ENCODE results near the gene SERPINB12.

SERPINB12 gene, protein sequence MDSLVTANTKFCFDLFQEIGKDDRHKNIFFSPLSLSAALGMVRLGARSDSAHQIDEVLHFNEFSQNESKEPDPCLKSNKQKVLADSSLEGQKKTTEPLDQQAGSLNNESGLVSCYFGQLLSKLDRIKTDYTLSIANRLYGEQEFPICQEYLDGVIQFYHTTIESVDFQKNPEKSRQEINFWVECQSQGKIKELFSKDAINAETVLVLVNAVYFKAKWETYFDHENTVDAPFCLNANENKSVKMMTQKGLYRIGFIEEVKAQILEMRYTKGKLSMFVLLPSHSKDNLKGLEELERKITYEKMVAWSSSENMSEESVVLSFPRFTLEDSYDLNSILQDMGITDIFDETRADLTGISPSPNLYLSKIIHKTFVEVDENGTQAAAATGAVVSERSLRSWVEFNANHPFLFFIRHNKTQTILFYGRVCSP

DNA sequence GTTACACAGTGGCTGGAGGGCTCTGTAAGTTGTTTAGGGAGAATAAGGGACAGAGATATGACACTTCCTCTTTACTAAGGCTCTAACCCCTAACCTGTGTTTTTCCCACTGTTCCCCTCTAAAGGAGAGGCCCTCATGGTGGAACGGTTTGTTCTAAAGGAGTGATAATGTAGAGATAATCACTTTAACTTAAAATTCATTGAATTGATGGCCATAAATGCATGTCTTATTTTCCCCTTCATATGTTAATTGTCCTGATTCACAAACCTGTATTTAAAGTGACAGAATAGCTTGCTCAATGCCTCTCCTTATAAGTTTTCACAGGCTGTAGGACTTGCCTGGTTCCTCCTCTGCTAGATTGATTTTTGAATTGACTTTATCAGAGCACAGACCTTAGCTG is at the start of gene SERPINB12:
TSS of gene SERPINB12 (plus strand) at position 301 of the 400 bp plus-strand sequence. CDS start 13,791 bp downstream, outside the sequence.
- DNase-seq (ENCODE audit: low spot score), result no peak

- no peak for DNase-seq (ENCODE audit: low spot score)
Measured at GRCh38 chr18:63492851-63493250, 49.3 kb upstream of the SERPINB12 start.

- DNase-seq (ENCODE audit: low spot score), result no peak
Measured at GRCh38 chr18:63495675-63496074, 46.5 kb upstream of the SERPINB12 start.

- peak; percentile 67 for DNase-seq (ENCODE audit: low spot score)
Measured at GRCh38 chr18:63505566-63506335, 36.4 kb upstream of the SERPINB12 start.

GRCh38 chr18:63506336-63506646 is 35.9 kb upstream of the SERPINB12 start:
- no peak for DNase-seq (ENCODE audit: low spot score)

DNA sequence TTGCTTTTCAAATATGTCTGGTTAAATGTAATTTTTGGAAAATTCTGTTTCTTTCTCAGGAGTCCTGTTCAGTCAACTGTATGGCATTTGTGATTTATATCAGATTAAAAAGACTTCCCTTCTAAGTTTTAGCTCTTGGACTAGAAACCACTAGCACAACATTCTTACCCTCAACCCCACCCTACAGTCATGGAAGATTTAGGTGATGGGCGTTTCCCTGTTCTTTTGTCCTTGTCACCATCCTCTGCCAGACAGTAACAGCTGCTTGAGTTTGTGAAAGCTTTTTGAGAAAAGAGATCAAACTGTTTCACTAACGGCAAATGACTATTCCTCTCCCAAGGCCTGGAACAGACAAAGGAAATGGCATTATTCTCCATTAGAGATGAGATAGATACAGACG is 33.6 kb upstream of the SERPINB12 start:
- DNase-seq (ENCODE audit: low spot score), result no peak

GRCh38 chr18:63511285-63511684 is 30.9 kb upstream of the SERPINB12 start:
- no peak for DNase-seq (ENCODE audit: low spot score)

DNA sequence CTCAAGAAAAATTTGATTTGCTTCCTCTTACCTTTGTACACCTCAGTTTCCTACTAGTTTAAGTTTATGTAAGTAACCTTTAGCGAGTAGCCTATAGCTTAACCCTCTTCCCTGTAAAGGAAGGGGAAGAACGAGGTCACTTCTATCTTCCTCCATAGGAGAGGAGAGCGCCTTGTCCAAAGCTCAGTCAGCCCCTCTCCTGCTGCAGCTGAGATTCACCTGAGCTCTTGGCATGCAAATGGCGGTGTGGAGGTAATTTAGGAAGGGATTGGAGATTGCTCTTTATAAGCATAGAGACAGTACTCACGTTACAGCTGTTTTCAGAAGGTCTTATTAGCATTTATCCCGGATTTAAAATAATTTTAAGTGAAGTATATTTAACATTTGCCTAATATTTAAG is 27.8 kb upstream of the SERPINB12 start:
- DNase-seq (ENCODE audit: low spot score), result no peak

DNA sequence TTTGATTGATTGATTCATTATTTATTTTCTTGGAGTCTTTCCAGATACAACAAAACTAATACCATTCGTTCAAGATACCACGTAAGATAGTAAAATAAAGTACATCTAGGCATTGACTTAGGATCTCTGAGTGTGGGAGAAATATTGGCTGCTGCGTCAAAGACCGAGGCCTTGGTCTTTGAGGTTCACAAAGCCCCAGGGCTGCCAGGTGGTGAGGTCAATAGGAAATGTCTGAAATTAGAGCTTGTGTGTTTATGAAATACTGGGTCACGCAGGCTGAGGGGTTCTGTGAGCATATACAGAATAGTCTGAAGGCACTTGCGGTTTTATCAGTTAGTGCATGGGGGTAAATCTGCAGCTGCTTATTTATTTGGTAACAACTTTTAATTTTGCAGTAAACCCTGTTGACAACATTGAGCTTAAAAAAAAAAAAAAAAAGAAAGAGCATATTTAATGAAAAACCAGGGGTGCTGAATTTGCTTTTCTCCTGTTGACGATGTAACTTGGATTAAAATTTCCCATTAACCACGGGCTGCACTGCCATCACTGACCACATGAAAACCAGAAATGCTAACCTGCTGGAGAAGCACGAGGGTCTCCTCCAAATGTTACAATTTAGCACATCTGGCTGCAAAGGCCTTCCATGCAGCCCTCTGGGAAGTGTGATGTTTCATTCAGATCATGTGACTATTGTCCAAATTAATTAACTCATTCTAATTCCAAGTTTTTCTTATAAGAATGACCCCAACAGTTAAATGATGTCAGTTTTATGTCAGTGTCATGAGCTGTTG is 27.1 kb upstream of the SERPINB12 start:
- peak; percentile 24 for DNase-seq (ENCODE audit: low spot score)

GRCh38 chr18:63515801-63516200 is 26.4 kb upstream of the SERPINB12 start:
- no peak for DNase-seq (ENCODE audit: low spot score)

DNA sequence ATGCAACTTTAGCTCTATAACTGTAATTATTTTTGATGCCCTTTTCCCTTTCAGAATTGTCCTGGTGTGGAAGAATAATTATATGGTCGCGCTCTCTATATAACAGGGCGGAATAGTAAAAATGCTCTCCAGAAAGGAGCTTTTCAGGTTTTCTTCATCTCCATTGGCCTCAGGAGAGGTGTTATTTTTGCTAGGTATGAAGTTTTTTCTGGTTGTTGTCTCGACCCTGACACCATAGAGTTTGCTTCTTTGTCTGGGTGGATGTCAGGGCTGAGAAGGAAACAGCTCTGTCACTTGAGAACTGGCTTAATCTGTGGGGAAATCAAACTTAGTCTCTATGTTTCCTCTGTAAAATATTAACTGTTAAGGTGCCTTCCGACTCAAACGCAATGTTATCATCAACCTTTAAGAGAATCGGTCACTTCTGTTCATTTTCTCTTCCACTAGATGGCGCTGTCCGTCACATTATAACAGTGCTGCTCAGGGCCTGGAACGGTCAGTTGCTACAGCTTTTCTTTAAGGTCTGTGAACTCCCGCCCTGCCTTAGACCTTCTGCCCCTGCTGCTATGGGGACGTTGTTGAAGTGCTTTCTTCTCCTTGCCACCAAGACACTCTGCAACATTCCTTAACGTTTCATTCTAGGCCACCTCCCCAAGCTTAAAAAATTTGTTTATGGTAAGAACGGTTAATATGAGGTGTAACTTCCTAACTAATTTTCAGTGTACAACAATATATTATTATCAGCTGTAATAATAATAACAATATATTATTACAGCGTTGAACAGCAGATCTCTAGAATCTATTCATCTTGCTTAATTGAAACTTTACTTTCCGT is 23.8 kb upstream of the SERPINB12 start:
- peak; percentile 88 for DNase-seq (ENCODE audit: low spot score)

GRCh38 chr18:63520053-63520685 is 22.0 kb upstream of the SERPINB12 start:
- no peak for DNase-seq (ENCODE audit: low spot score)

GRCh38 chr18:63523660-63524059 is 18.5 kb upstream of the SERPINB12 start:
- no peak for DNase-seq (ENCODE audit: low spot score)

GRCh38 chr18:63527251-63527650 is 14.9 kb upstream of the SERPINB12 start:
- DNase-seq (ENCODE audit: low spot score), result no peak

DNA sequence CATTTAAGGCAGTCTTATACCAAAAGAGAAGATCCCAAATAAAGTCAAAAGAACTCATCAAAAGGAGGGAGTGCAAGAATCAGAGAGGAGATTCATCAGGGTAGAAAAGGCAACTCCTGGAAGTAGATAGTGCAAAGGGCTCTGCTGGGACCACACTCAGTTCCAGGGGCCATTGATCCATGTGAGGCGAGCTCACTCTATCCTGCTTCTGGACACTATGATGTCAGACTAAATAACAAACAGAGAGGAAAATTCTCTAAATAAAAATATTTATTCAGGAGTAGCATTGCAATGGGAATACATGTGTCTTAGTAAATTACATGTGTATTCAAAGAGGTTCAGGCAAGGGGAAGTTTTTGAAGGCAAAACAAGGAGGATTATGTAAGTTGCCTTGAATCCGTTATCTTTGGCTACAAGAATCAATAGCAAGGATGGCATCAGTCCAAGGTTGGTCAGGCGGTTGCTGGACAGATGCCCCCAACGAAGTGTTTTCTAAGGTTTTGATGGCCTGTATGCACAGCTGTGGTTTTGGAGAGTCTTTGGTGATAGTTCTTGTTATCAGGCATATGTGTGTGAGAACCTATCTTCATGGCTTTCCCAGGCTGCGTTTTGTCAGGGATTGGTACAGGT is 13.2 kb upstream of the SERPINB12 start:
- DNase-seq (ENCODE audit: low spot score), result no peak

DNA sequence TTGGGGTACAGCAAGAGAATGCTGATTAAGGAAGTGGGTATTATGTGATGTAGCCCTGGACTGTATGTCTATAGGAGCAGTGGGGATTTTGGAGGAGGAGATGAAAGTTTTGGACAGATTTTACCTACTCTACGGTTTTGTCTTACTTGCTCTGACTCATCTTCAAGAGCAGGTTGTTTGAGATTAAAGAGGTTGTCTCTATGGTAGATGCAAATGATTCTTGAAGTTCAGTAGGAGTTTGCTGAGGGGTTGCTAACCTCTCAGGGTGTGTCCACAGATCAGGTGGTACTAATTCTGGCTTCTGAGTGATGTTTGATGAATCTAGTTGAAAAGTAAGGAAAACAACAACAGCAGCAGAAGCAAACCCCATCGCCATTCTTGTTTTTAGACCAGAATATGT is 9.7 kb upstream of the SERPINB12 start:
- DNase-seq (ENCODE audit: low spot score), result no peak

DNA sequence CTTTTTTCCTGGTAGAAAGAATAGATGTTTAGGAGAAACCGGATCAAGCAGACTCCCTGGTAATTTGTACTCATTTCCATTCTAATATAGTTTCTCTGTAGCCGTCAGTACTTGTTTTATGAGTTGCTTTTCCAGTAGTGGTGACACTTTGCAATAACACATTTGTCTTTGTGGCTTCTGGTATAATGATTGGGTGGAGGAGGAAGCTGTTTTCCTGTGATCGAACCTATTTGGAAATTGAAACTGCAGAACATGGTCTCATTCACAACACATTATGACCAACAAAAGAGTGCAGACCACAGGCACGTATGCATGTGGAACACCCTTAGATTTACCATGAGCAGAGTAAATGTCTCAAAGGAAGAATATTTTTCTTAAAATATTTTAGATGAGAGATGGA is 7.6 kb upstream of the SERPINB12 start:
- DNase-seq (ENCODE audit: low spot score), result no peak

- DNase-seq (ENCODE audit: low spot score), result no peak
Measured at GRCh38 chr18:63539904-63540510, 2.2 kb upstream of the SERPINB12 start.

DNA sequence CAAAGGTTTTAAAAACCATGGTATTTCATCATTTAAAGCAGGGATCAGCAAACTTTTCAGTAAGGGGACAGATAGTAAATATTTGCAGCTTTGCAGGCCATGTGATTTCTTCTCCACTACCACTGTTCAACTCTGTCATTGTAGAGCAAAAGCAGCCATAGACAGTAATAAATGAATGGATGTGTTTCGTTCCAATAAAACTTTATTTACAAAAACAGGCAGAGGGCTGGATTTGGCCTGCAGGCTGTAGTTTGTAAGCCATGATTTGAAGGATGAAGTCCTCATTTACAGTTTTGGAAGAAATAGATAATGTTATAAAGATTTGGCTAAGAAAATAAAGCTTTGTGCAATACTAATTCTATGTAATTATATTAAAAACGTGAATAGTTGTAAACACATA is 1.8 kb downstream of the SERPINB12 start:
- no peak for DNase-seq (ENCODE audit: low spot score)

- DNase-seq (ENCODE audit: low spot score), result no peak
Measured at GRCh38 chr18:63545000-63545399, 2.8 kb downstream of the SERPINB12 start.

Measured in NAMALWA (cell line).